DND-41 (cell line): Measurements from ENCODE around the gene AGPAT3.

ENCODE experiments used
- EZH2 ChIP-seq: IDR thresholded peaks from 3 replicates; pipeline ENCODE4 v1.6.1; 2012; ENCODE audit warnings: borderline replicate concordance, low read depth, mild to moderate bottlenecking, moderate library complexity, low read length, inconsistent platforms; ENCODE audit not compliant: severe bottlenecking
- TF ChIP-seq, protein P1 (sequence below): IDR thresholded peaks from 2 replicates; pipeline ENCODE4 v1.5.1; 2012; ENCODE audit warnings: borderline replicate concordance, low read length, moderate library complexity, mild to moderate bottlenecking; ENCODE audit not compliant: poor library complexity, severe bottlenecking; ENCODE audit errors: extremely low read depth

DNA sequence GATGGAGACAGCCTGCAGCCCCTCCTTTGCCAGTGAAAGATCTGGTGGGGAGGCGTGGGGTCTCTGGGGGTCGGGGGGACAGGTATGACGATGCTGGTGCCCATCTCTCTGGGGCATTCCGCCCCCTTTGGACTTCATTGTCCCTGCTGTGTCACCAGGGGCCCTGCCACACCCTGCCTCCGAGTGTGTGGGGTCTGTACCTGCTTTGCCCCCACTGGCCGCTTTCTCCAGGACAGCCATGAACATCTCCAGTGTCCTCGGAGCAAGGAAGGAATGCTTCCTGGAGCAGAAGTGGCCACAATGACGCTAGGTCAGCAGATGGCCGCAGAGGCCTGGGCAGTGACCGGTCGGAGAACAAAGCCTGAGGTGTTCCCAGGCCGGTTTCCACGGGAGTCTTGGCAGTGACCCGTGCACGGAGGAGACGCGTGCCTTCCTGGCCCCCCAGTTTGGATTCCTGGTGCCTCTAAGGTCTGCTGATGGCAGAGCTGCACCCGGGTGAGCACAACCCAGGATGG, 128.5 kb downstream of the AGPAT3 start:
- TF ChIP-seq, protein P1, sequence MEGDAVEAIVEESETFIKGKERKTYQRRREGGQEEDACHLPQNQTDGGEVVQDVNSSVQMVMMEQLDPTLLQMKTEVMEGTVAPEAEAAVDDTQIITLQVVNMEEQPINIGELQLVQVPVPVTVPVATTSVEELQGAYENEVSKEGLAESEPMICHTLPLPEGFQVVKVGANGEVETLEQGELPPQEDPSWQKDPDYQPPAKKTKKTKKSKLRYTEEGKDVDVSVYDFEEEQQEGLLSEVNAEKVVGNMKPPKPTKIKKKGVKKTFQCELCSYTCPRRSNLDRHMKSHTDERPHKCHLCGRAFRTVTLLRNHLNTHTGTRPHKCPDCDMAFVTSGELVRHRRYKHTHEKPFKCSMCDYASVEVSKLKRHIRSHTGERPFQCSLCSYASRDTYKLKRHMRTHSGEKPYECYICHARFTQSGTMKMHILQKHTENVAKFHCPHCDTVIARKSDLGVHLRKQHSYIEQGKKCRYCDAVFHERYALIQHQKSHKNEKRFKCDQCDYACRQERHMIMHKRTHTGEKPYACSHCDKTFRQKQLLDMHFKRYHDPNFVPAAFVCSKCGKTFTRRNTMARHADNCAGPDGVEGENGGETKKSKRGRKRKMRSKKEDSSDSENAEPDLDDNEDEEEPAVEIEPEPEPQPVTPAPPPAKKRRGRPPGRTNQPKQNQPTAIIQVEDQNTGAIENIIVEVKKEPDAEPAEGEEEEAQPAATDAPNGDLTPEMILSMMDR = no peak
- no peak for TF ChIP-seq EZH2
